H1 (cell line): ENCODE results near the gene RPL28. TPM values are rescaled to one million over a fixed set of nuclear protein-coding genes. Genes with fewer than 3 reads are reported as not detected.

ENCODE experiments used
- CTCF ChIA-PET: fragments of 300-600 bp; sonication (Branson Sonifier 250); formaldehyde crosslinking; loops from one replicate; lab custom pipeline; 2021; ENCODE audit not compliant: partially characterized antibody; lab: Charles Lee
- POLR2A ChIA-PET: fragments of 300-600 bp; sonication (Branson Sonifier 250); formaldehyde crosslinking; loops from one replicate; lab custom pipeline; 2021; ENCODE audit warnings: inconsistent platforms; ENCODE audit not compliant: partially characterized antibody; lab: Charles Lee
- DNase-seq, 2 experiments: peaks; one replicate each; pipeline versions ENCODE4 v3.0.0 to v3.0.0-alpha.2; 2010 to 2022; ENCODE audit warnings: low spot score in 2 of 2, low read depth in 1 of 2, mixed read lengths in 1 of 2
- FAIRE-seq: peaks from 2 replicates; lab custom pipeline; 2011; peaks lifted over from hg19 to GRCh38; lab: Jason Lieb, UNC
- H2AFZ ChIP-seq: 2 replicates; pipeline ENCODE4 v1.8.1; 2012; ENCODE audit warnings: low read length, inconsistent platforms
- H2AK5ac ChIP-seq: 2 replicates; pipeline ENCODE4 v1.6.1; 2013; ENCODE audit warnings: low read depth, low read length
- H2BK120ac ChIP-seq: replicated peaks from 2 replicates; pipeline ENCODE3; 2013; ENCODE audit warnings: low read depth, low read length, inconsistent platforms
- H2BK12ac ChIP-seq: 2 replicates; pipeline ENCODE4 v1.6.1; 2013; ENCODE audit warnings: low read depth, low read length
- H2BK15ac ChIP-seq: 2 replicates; pipeline ENCODE4 v1.6.1; 2013; ENCODE audit warnings: low read length
- H2BK20ac ChIP-seq: 2 replicates; pipeline ENCODE4 v1.6.1; 2013; ENCODE audit warnings: low read length
- H2BK5ac ChIP-seq: 2 replicates; pipeline ENCODE4 v1.6.1; 2013; ENCODE audit warnings: low read depth, low read length
- H3K14ac ChIP-seq: 2 replicates; pipeline ENCODE4 v1.6.1; 2013; ENCODE audit warnings: inconsistent platforms; ENCODE audit not compliant: insufficient read length
- H3K18ac ChIP-seq: 2 replicates; pipeline ENCODE4 v1.6.1; 2013; ENCODE audit warnings: low read length; ENCODE audit errors: extremely low read depth
- H3K23ac ChIP-seq: 2 replicates; pipeline ENCODE4 v1.6.1; 2013; ENCODE audit warnings: inconsistent platforms; ENCODE audit not compliant: insufficient read length
- H3K23me2 ChIP-seq: 2 replicates; pipeline ENCODE4 v1.6.1; 2013; ENCODE audit warnings: low read depth, low read length
- H3K27ac ChIP-seq: 2 replicates; pipeline ENCODE4 v1.6.1; 2011; ENCODE audit warnings: low read depth, low read length, inconsistent platforms
- H3K27me3 ChIP-seq, 4 experiments: replicated peaks in 1 of 4; 1 replicate in 1 of 4; 2 replicates in 3 of 4; pipeline versions ENCODE4 v1.6.1 to v1.8.1; 2011 to 2013; ENCODE audit warnings: low read length in 3 of 4, mild to moderate bottlenecking in 3 of 4, inconsistent platforms in 2 of 4, mixed read lengths in 2 of 4, moderate library complexity in 1 of 4; ENCODE audit not compliant: control insufficient read depth in 3 of 4, insufficient read depth in 3 of 4; ENCODE audit errors: extremely low read depth in 1 of 4
- H3K36me3 ChIP-seq, 4 experiments: 2 replicates each; pipeline versions ENCODE4 v1.6.1 to v1.8.1; 2011 to 2013; ENCODE audit warnings: mild to moderate bottlenecking in 4 of 4, low read length in 3 of 4, moderate library complexity in 2 of 4, control low read depth in 1 of 4, inconsistent platforms in 1 of 4; ENCODE audit not compliant: insufficient read depth in 4 of 4, control insufficient read depth in 2 of 4
- H3K4ac ChIP-seq: replicated peaks from 2 replicates; pipeline ENCODE3; 2013; ENCODE audit warnings: low read length, low read depth, mixed read lengths, inconsistent platforms; ENCODE audit not compliant: insufficient read length
- H3K4me1 ChIP-seq, 4 experiments: replicated peaks in 1 of 4; 1 replicate in 1 of 4; 2 replicates in 3 of 4; pipeline versions ENCODE4 v1.6.1 to v1.8.1; 2011 to 2013; ENCODE audit warnings: low read length in 3 of 4, inconsistent platforms in 2 of 4, mixed read lengths in 1 of 4; ENCODE audit not compliant: insufficient read depth in 4 of 4, control insufficient read depth in 3 of 4
- H3K4me2 ChIP-seq, 2 experiments: 2 replicates each; pipeline versions ENCODE4 v1.6.1 to v1.8.1; 2011 to 2013; ENCODE audit warnings: low read depth in 2 of 2, low read length in 2 of 2, control low read depth in 1 of 2, inconsistent platforms in 1 of 2, mild to moderate bottlenecking in 1 of 2; ENCODE audit not compliant: insufficient read depth in 1 of 2
- H3K4me3 ChIP-seq, 4 experiments: fragments of 200-600, 300-600 bp in 1 of 4; sonication (generic), shearing (Covaris generic), sonication (Bioruptor Twin) in 1 of 4; 2 replicates each; pipeline versions ENCODE4 v1.5.1 to v1.8.1; 2011 to 2016; ENCODE audit warnings: low read length in 4 of 4, low read depth in 3 of 4, control low read depth in 2 of 4, inconsistent platforms in 2 of 4, mild to moderate bottlenecking in 2 of 4, mixed read lengths in 1 of 4, moderate library complexity in 1 of 4; ENCODE audit not compliant: insufficient read depth in 2 of 4; ENCODE audit errors: extremely low read depth in 1 of 4
- H3K56ac ChIP-seq: replicated peaks from 2 replicates; pipeline ENCODE3; 2013; ENCODE audit warnings: low read depth, mild to moderate bottlenecking, mixed read lengths, low read length, inconsistent platforms; ENCODE audit not compliant: insufficient read length
- H3K79me1 ChIP-seq: 2 replicates; pipeline ENCODE4 v1.6.1; 2013; ENCODE audit warnings: low read depth, low read length, control low read depth
- H3K79me2 ChIP-seq, 2 experiments: 2 replicates each; pipeline versions ENCODE4 v1.6.1 to v1.8.1; 2012 to 2013; ENCODE audit warnings: low read length in 2 of 2, mild to moderate bottlenecking in 2 of 2, inconsistent platforms in 1 of 2; ENCODE audit not compliant: insufficient read depth in 2 of 2, control insufficient read depth in 1 of 2
- H3K9ac ChIP-seq, 4 experiments: replicated peaks in 1 of 4; 1 replicate in 1 of 4; 2 replicates in 3 of 4; pipeline versions ENCODE4 v1.6.1 to v1.8.1; 2011 to 2013; ENCODE audit warnings: low read depth in 3 of 4, low read length in 3 of 4, control low read depth in 2 of 4, mild to moderate bottlenecking in 2 of 4, moderate library complexity in 2 of 4, inconsistent platforms in 1 of 4; ENCODE audit errors: extremely low read depth in 1 of 4
- H3K9me3 ChIP-seq, 2 experiments: 2 replicates each; pipeline versions ENCODE4 v1.6.1 to v1.8.1; 2012 to 2013; ENCODE audit warnings: mild to moderate bottlenecking in 2 of 2, moderate library complexity in 2 of 2, control low read depth in 1 of 2, inconsistent platforms in 1 of 2, low read depth in 1 of 2, low read length in 1 of 2, mixed read lengths in 1 of 2; ENCODE audit not compliant: insufficient read depth in 2 of 2
- H4K20me1 ChIP-seq, 2 experiments: replicated peaks in 1 of 2; 2 replicates each; pipeline versions ENCODE3 to v1.8.1; 2011 to 2013; ENCODE audit warnings: inconsistent platforms in 2 of 2, low read length in 2 of 2, mild to moderate bottlenecking in 1 of 2; ENCODE audit not compliant: insufficient read depth in 2 of 2, control insufficient read depth in 1 of 2
- H4K5ac ChIP-seq: 2 replicates; pipeline ENCODE4 v1.6.1; 2013; ENCODE audit warnings: low read length, low read depth, mixed read lengths, inconsistent platforms; ENCODE audit not compliant: insufficient read length
- H4K8ac ChIP-seq: 2 replicates; pipeline ENCODE4 v1.8.0; 2013; ENCODE audit warnings: mild to moderate bottlenecking, moderate library complexity, low read length, inconsistent platforms; ENCODE audit not compliant: insufficient read depth; ENCODE audit errors: extremely low read depth
- H4K91ac ChIP-seq: replicated peaks from 2 replicates; pipeline ENCODE3; 2013; ENCODE audit warnings: low read length, mixed read lengths, inconsistent platforms; ENCODE audit not compliant: insufficient read length
- ASH2L ChIP-seq: fragments of 200-600, 300-600 bp; sonication (generic); IDR thresholded peaks from one replicate; pipeline ENCODE4 v1.7.1; 2017; ENCODE audit warnings: low read length
- CTCF ChIP-seq, 3 experiments: IDR thresholded peaks; 1 replicate in 2 of 3; 2 replicates in 1 of 3; pipeline versions ENCODE4 v1.5.1 to v1.6.1; 2011; ENCODE audit warnings: low read length in 3 of 3, mild to moderate bottlenecking in 3 of 3, inconsistent platforms in 2 of 3, low read depth in 1 of 3, moderate library complexity in 1 of 3; ENCODE audit not compliant: insufficient read depth in 1 of 3; ENCODE audit errors: control extremely low read depth in 1 of 3
- POLR2AphosphoS5 ChIP-seq: IDR thresholded peaks from 2 replicates; pipeline ENCODE4 v1.6.1; 2011; ENCODE audit warnings: low read depth, low read length
- ZNF274 ChIP-seq: IDR thresholded peaks from 2 replicates; pipeline ENCODE4 v1.7.0; 2012; ENCODE audit warnings: low read length, borderline replicate concordance; ENCODE audit errors: extremely low read depth
- WGBS, 2 experiments: shearing (Covaris generic) in 1 of 2; methylation state at CpG; one replicate each; pipeline versions ENCODE4 v1.1.6 to v1.1.7; 2013 to 2015; ENCODE audit warnings: low lambda C conversion rate in 2 of 2, mixed read lengths in 2 of 2, inconsistent platforms in 1 of 2, low coverage in 1 of 2, missing lambda C conversion rate in 1 of 2; ENCODE audit not compliant: insufficient replicate concordance in 2 of 2, insufficient coverage in 1 of 2, insufficient read length in 1 of 2; ENCODE audit errors: extremely low coverage in 1 of 2, missing lambda C conversion rate in 1 of 2; 5-methylcytosine and 5-hydroxymethylcytosine counted together
- polyA plus RNA-seq, 7 experiments: library from polyadenylated mRNA; depleted of rRNA in 3 of 7; stranded (reverse) in 5 of 7; unstranded in 2 of 7; fragments of >200 nt in 5 of 7; fragments of 200-250 nt in 2 of 7; gene quantifications; 1 replicate in 5 of 7; 2 replicates in 1 of 7; 4 replicates in 1 of 7; pipeline versions ENCODE4 v1.2.1 to v1.2.3, GENCODE V29; 2011 to 2013; ENCODE audit warnings: missing spikeins in 2 of 7, mixed read lengths in 2 of 7
- total RNA-seq: library from RNA; stranded (reverse); fragmentation: NEBNext Ultra II Directional; extraction: Animal tissue kit (Norgen Biotek cat#: 25700); gene quantifications from 2 replicates; pipeline ENCODE4 v1.2.1, GENCODE V29; 2021

The RPL28 gene
- total and polyA plus RNA-seq, 2 of the 8 experiments (the other 6 are each of a cell fraction or from before 2014, with no cell fraction given): 2,123 to 8,402 TPM

GRCh38 chr19:55406091-55406825 is 20.5 kb downstream of the RPL28 start:
- Histone ChIP-seq H4K20me1 (peaks cover 37 to 38% of the 10 kb centered on the region in 2 experiments), H2BK120ac (no peak overlapping the region), H2BK12ac (no peak overlapping the region), H2BK5ac (no peak overlapping the region), H3K4me1 (peaks cover 0 to 20% (median 13%) of the 10 kb centered on the region in 4 experiments; a peak in 6 of 7 replicates), H3K4me2 (peak overlapping the region; percentile 88 to 99), H3K27ac (no peak overlapping the region), H3K79me1 (peaks cover 15% of the 10 kb centered on the region), H3K18ac (no peak overlapping the region), H3K27me3 (peaks cover 0 to 4% (median 1%) of the 10 kb centered on the region in 4 experiments; a peak in 2 of 7 replicates), H3K4me3 (peak overlapping the region; percentile 64 to 98 (median 80)), H3K4ac (no peak overlapping the region), H2BK15ac (no peak overlapping the region), H3K36me3 (peaks cover 22 to 52% (median 44%) of the 10 kb centered on the region in 4 experiments), H4K8ac (no peak overlapping the region), H4K5ac (no peak overlapping the region), H2BK20ac (no peak overlapping the region), H3K79me2 (peaks cover 12 to 33% of the 10 kb centered on the region in 2 experiments), H3K9ac (peak overlapping the region in 1 of 4 experiments; percentile 2; a peak in 2 of 7 replicates), H3K9me3 (no peaks in the 10 kb centered on the region; a peak in 1 of 4 replicates), H2AFZ (no peak overlapping the region), H3K56ac (no peak overlapping the region), H3K14ac (no peak overlapping the region), H4K91ac (no peak overlapping the region), H2AK5ac (no peak overlapping the region), H3K23ac (no peak overlapping the region), H3K23me2 (peaks cover 13% of the 10 kb centered on the region)
- DNase-seq (no peak), FAIRE-seq (no peak)
- 91% methylated on average over 14 of the region's 14 CpGs; no CpG with 5 or more reads in 1 of the 2 experiments for WGBS, 2 experiments
- ChIA-PET POLR2A (interaction anchor here (0.6 to 34.6 kb wide), 31 partner anchors 6 to 986 kb away, joined by 3 to 874 read pairs (median 8); partner anchors contain the start of genes COX6B2, PPP6R1, RPL28 and SHISA7), CTCF (interaction anchor here (0.8 to 2.2 kb wide), 4 partner anchors 13 to 115 kb away, joined by 3 to 8 read pairs (median 3); partner anchors contain the start of gene TMEM238)
- TF ChIP-seq CTCF (IDR thresholded peaks at IDR 0.05; ENCODE audit: control extremely low read depth in 1 of 3, insufficient read depth in 1 of 3, low read depth in 1 of 3, low read length in 3 of 3) (no peak), ZNF274 (no peak), ASH2L (no peak), POLR2AphosphoS5 (peak; percentile 40; the same call in 1 of the 2 replicates)
